SJCRH30 (cell line): ENCODE data around the gene DEPDC7. TPM values are rescaled to one million over a fixed set of nuclear protein-coding genes. Genes with fewer than 3 reads are reported as not detected.
"Not testable (repeated sequence)": the region's sequence is repeated elsewhere in the genome, so short reads cannot be mapped to it uniquely, and the experiment has no call there.

Source experiments
- DNase-seq, 2 experiments: peaks; one replicate each; pipeline ENCODE4 v3.0.0-alpha.2; 2015 to 2020
- H3K27ac ChIP-seq: fragments of 250-450 bp; sonication (Bioruptor Pico); 2 replicates; pipeline ENCODE4 v1.5.1; 2020; ENCODE audit warnings: mild to moderate bottlenecking, moderate library complexity
- H3K27me3 ChIP-seq: fragments of 250-450 bp; sonication (Bioruptor Pico); 2 replicates; pipeline ENCODE4 v1.5.1; 2020; ENCODE audit warnings: mild to moderate bottlenecking, moderate library complexity
- H3K36me3 ChIP-seq: fragments of 250-450 bp; sonication (Bioruptor Pico); 2 replicates; pipeline ENCODE4 v1.5.1; 2020; ENCODE audit warnings: mild to moderate bottlenecking, moderate library complexity
- H3K4me1 ChIP-seq: fragments of 250-450 bp; sonication (Bioruptor Pico); 2 replicates; pipeline ENCODE4 v1.5.1; 2020; ENCODE audit warnings: mild to moderate bottlenecking, moderate library complexity
- H3K4me3 ChIP-seq: fragments of 250-450 bp; sonication (Bioruptor Pico); 2 replicates; pipeline ENCODE4 v1.5.1; 2020; ENCODE audit warnings: mild to moderate bottlenecking, moderate library complexity
- H3K9me3 ChIP-seq: fragments of 250-450 bp; sonication (Bioruptor Pico); replicated peaks from 2 replicates; pipeline ENCODE4 v1.5.1; 2020; ENCODE audit warnings: mild to moderate bottlenecking, moderate library complexity
- total RNA-seq: library from RNA; depleted of rRNA; stranded (reverse); fragments of >200 nt; shearing (Covaris generic); gene quantifications from 2 replicates; pipeline ENCODE4 v1.2.3, GENCODE V29; 2014

Gene DEPDC7
- total RNA-seq, 1 experiment from 2014 or later: 21.8 TPM

GRCh38 chr11:33006010-33006409, 9.7 kb upstream of the DEPDC7 start:
- no peak for DNase-seq
- H3K36me3 ChIP-seq: no peaks in the 10 kb centered on the region
- H3K27me3 ChIP-seq: no peaks in the 10 kb centered on the region
- H3K27ac ChIP-seq: no peak overlapping the region
- no peaks in the 10 kb centered on the region for H3K4me1 ChIP-seq
- no peaks in the 10 kb centered on the region for H3K9me3 ChIP-seq
- no peak overlapping the region for H3K4me3 ChIP-seq

- no peaks in the 10 kb centered on the region for H3K9me3 ChIP-seq
- DNase-seq: no peak
- peaks cover 10% of the 10 kb centered on the region for H3K4me1 ChIP-seq
- no peak overlapping the region for H3K27ac ChIP-seq
- H3K4me3 ChIP-seq: no peak overlapping the region
- H3K36me3 ChIP-seq: no peaks in the 10 kb centered on the region
- H3K27me3 ChIP-seq: no peaks in the 10 kb centered on the region
Measured at GRCh38 chr11:33013755-33014154, 1.9 kb upstream of the DEPDC7 start.

- H3K36me3 ChIP-seq: no peaks in the 10 kb centered on the region
- H3K4me1 ChIP-seq: peaks cover 8% of the 10 kb centered on the region
- peak overlapping the region; percentile 65 for H3K4me3 ChIP-seq
- no peaks in the 10 kb centered on the region for H3K9me3 ChIP-seq
- no peaks in the 10 kb centered on the region for H3K27me3 ChIP-seq
- peak in 1 of 2 experiments; percentile 10 for DNase-seq
- peak overlapping the region; percentile 71 for H3K27ac ChIP-seq
Measured at GRCh38 chr11:33016654-33017053, 976 bp downstream of the DEPDC7 start.

- DNase-seq: peak in 1 of 2 experiments; percentile 8
- peak overlapping the region; percentile 65; the same call in 1 of the 2 replicates for H3K4me3 ChIP-seq
Measured at GRCh38 chr11:33017478-33017877, 1.8 kb downstream of the DEPDC7 start.

GRCh38 chr11:33017965-33018364, 2.3 kb downstream of the DEPDC7 start:
- H3K4me1 ChIP-seq: peaks cover 8% of the 10 kb centered on the region
- no peak overlapping the region for H3K27ac ChIP-seq
- no peaks in the 10 kb centered on the region for H3K36me3 ChIP-seq
- no peak overlapping the region for H3K4me3 ChIP-seq
- H3K27me3 ChIP-seq: no peaks in the 10 kb centered on the region
- H3K9me3 ChIP-seq: no peaks in the 10 kb centered on the region
- no peak for DNase-seq

More at GRCh38 chr11:33017478-33017877, 1.8 kb downstream of the DEPDC7 start:
- Histone ChIP-seq H3K36me3 (no peaks in the 10 kb centered on the region), H3K9me3 (no peaks in the 10 kb centered on the region), H3K27ac (no peak overlapping the region), H3K4me1 (peaks cover 8% of the 10 kb centered on the region), H3K27me3 (no peaks in the 10 kb centered on the region)

- Histone ChIP-seq H3K36me3 (no peaks in the 10 kb centered on the region), H3K4me1 (peaks cover 8% of the 10 kb centered on the region), H3K27ac (no peak overlapping the region), H3K27me3 (no peaks in the 10 kb centered on the region), H3K9me3 (no peaks in the 10 kb centered on the region), H3K4me3 (no peak overlapping the region)
- DNase-seq: no peak
Measured at GRCh38 chr11:33018840-33019239, 3.2 kb downstream of the DEPDC7 start.

- Histone ChIP-seq H3K9me3 (no peaks in the 10 kb centered on the region), H3K27me3 (no peaks in the 10 kb centered on the region), H3K36me3 (no peaks in the 10 kb centered on the region; the same call in 1 of the 2 replicates), H3K27ac (no peak overlapping the region), H3K4me3 (no peak overlapping the region), H3K4me1 (peaks cover 8% of the 10 kb centered on the region)
- DNase-seq: no peak
Measured at GRCh38 chr11:33021501-33021900, 5.8 kb downstream of the DEPDC7 start.

- Histone ChIP-seq H3K27me3 (no peaks in the 10 kb centered on the region), H3K4me1 (peaks cover 6% of the 10 kb centered on the region)
Measured at GRCh38 chr11:33021937-33022336, 6.3 kb downstream of the DEPDC7 start.

GRCh38 chr11:33025339-33025722, 9.7 kb downstream of the DEPDC7 start:
- no peaks in the 10 kb centered on the region for H3K9me3 ChIP-seq
- peaks cover 23% of the 10 kb centered on the region for H3K36me3 ChIP-seq
- H3K4me1 ChIP-seq: no peaks in the 10 kb centered on the region
- H3K27me3 ChIP-seq: no peaks in the 10 kb centered on the region
- H3K4me3 ChIP-seq: no peak overlapping the region
- H3K27ac ChIP-seq: no peak overlapping the region
- DNase-seq: no peak

More at GRCh38 chr11:33021937-33022336, 6.3 kb downstream of the DEPDC7 start:
- H3K27ac ChIP-seq: no peak overlapping the region
- no peaks in the 10 kb centered on the region for H3K9me3 ChIP-seq
- no peak for DNase-seq
- H3K4me3 ChIP-seq: no peak overlapping the region
- no peaks in the 10 kb centered on the region; the same call in 1 of the 2 replicates for H3K36me3 ChIP-seq

- no peak overlapping the region for H3K27ac ChIP-seq
- no peaks in the 10 kb centered on the region for H3K4me1 ChIP-seq
- no peak for DNase-seq
- no peaks in the 10 kb centered on the region for H3K9me3 ChIP-seq
- peaks cover 30% of the 10 kb centered on the region for H3K36me3 ChIP-seq
- H3K27me3 ChIP-seq: no peaks in the 10 kb centered on the region
- no peak overlapping the region for H3K4me3 ChIP-seq
Measured at GRCh38 chr11:33027233-33027632, 11.6 kb downstream of the DEPDC7 start.

GRCh38 chr11:33027846-33028536, 12.3 kb downstream of the DEPDC7 start:
- Histone ChIP-seq H3K27me3 (no peaks in the 10 kb centered on the region), H3K36me3 (peaks cover 34% of the 10 kb centered on the region), H3K9me3 (no peaks in the 10 kb centered on the region), H3K4me1 (no peaks in the 10 kb centered on the region), H3K27ac (no peak overlapping the region), H3K4me3 (no peak overlapping the region)
- DNase-seq: no peak

GRCh38 chr11:33028537-33028914, 12.8 kb downstream of the DEPDC7 start:
- Histone ChIP-seq H3K36me3 (peaks cover 40% of the 10 kb centered on the region), H3K27me3 (no peaks in the 10 kb centered on the region), H3K27ac (no peak overlapping the region), H3K4me1 (no peaks in the 10 kb centered on the region), H3K9me3 (no peaks in the 10 kb centered on the region), H3K4me3 (no peak overlapping the region)
- DNase-seq: no peak

GRCh38 chr11:33029218-33029617, 13.5 kb downstream of the DEPDC7 start:
- DNase-seq, H3K9me3 ChIP-seq, H3K4me1 ChIP-seq, H3K27me3 ChIP-seq, H3K4me3 ChIP-seq, H3K27ac ChIP-seq: not testable (repeated sequence)
- peaks cover 40% of the 10 kb centered on the region for H3K36me3 ChIP-seq

GRCh38 chr11:33033493-33033892, 17.8 kb downstream of the DEPDC7 start:
- Histone ChIP-seq H3K27me3 (no peaks in the 10 kb centered on the region), H3K36me3 (peaks cover 30% of the 10 kb centered on the region), H3K4me3 (no peak overlapping the region), H3K27ac (no peak overlapping the region), H3K9me3 (no peaks in the 10 kb centered on the region), H3K4me1 (no peaks in the 10 kb centered on the region)
- DNase-seq: no peak

- Histone ChIP-seq H3K4me3 (no peak overlapping the region), H3K27ac (no peak overlapping the region), H3K36me3 (peaks cover 20% of the 10 kb centered on the region), H3K27me3 (no peaks in the 10 kb centered on the region), H3K4me1 (no peaks in the 10 kb centered on the region), H3K9me3 (no peaks in the 10 kb centered on the region)
- DNase-seq: no peak
Measured at GRCh38 chr11:33035011-33035410, 19.3 kb downstream of the DEPDC7 start.
